Stomach (tissue), 4 donors: ENCODE results near the gene ABCB9.

Source experiments
- EP300 ChIP-seq: sonication (generic); formaldehyde crosslinking; IDR thresholded peaks from one replicate; pipeline ENCODE4 v1.6.1; 2017; ENCODE audit warnings: antibody characterized with exemption
- TF ChIP-seq, protein P1 (sequence below), 7 experiments: fragments of 450-650 bp in 4 of 7; fragments of 200-600 bp in 3 of 7; sonication (generic) in 3 of 7; IDR thresholded peaks; one replicate each; pipeline ENCODE4 v1.5.1; 2016 to 2019; ENCODE audit warnings: antibody characterized with exemption in 7 of 7, control low read depth in 2 of 7, mild to moderate bottlenecking in 1 of 7

DNA sequence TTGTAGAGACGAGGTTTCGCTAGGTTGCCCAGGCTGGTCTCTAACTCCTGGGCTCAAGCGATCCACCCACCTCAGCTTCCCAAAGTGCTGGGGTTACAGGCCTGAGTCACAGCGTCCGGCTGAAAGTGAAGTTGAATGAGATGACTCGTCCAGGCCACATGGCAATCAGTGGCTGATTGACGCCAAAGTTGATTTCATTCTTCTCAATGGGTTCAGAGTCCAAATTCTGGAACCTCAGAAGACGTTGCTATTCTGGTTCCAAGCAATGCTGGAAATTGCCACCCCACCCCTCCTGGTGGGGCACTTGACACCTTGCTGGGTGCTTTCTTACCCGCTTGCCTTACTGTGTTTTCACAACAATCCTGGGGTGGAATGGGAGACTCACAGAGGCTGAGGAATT lies 14.9 kb downstream of the ABCB9 start:
- TF ChIP-seq, protein P1, sequence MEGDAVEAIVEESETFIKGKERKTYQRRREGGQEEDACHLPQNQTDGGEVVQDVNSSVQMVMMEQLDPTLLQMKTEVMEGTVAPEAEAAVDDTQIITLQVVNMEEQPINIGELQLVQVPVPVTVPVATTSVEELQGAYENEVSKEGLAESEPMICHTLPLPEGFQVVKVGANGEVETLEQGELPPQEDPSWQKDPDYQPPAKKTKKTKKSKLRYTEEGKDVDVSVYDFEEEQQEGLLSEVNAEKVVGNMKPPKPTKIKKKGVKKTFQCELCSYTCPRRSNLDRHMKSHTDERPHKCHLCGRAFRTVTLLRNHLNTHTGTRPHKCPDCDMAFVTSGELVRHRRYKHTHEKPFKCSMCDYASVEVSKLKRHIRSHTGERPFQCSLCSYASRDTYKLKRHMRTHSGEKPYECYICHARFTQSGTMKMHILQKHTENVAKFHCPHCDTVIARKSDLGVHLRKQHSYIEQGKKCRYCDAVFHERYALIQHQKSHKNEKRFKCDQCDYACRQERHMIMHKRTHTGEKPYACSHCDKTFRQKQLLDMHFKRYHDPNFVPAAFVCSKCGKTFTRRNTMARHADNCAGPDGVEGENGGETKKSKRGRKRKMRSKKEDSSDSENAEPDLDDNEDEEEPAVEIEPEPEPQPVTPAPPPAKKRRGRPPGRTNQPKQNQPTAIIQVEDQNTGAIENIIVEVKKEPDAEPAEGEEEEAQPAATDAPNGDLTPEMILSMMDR (IDR thresholded peaks at IDR 0.05), result no peak
- no peak for TF ChIP-seq EP300
